ENCODE measurements around the gene SIK3. TPM values are rescaled to one million over a fixed set of nuclear protein-coding genes. Genes with fewer than 3 reads are reported as not detected.

The SIK3 gene
- total RNA-seq, 2 experiments from 2014 or later, result 81.4 to 86.1 TPM

GRCh38 chr11:117110294-117110950 lies 12.2 kb upstream of the SIK3 start:
- Histone ChIP-seq H3K9me3 (ENCODE audit: control insufficient read depth in 1 of 2, insufficient read depth in 1 of 2, low read length in 2 of 2) (peaks cover 0 to 3% of the 10 kb centered on the region in 2 experiments), H3K27ac (ENCODE audit: low read depth in 1 of 2, low read length in 2 of 2) (no peak overlapping the region), H3K4me1 (ENCODE audit: insufficient read depth, low read length) (peaks cover 6% of the 10 kb centered on the region), H3K36me3 (ENCODE audit: insufficient read depth, low read length) (no peaks in the 10 kb centered on the region), H3K4me3 (ENCODE audit: low read length) (no peak overlapping the region), H3K27me3 (ENCODE audit: control insufficient read depth in 1 of 2, insufficient read depth in 2 of 2, low read length in 2 of 2) (no peaks in the 10 kb centered on the region)
- no peaks in the 10 kb centered on the region for H3K4me1 Mint-ChIP-seq (ENCODE audit: low read depth)
- no peaks in the 10 kb centered on the region for H3K27me3 Mint-ChIP-seq
- H3K36me3 Mint-ChIP-seq (ENCODE audit: low read depth), result no peaks in the 10 kb centered on the region
- ATAC-seq (ENCODE audit: poor library complexity) (no peak), DNase-seq (no peak)
- H3K9me3 Mint-ChIP-seq, result no peaks in the 10 kb centered on the region
- intact Hi-C loops (cut with DNase I, micrococcal nuclease), result no loop called here
- no peak overlapping the region for H3K4me3 Mint-ChIP-seq
- ChIA-PET POLR2A (no interaction called here), CTCF (interaction anchor here (1.3 kb wide), 1 partner anchor 275 kb away, joined by 3 read pairs; no protein-coding TSS in a partner anchor)
- no peak overlapping the region for H3K27ac Mint-ChIP-seq
- no peak for TF ChIP-seq CTCF (IDR thresholded peaks at IDR 0.05)

DNA sequence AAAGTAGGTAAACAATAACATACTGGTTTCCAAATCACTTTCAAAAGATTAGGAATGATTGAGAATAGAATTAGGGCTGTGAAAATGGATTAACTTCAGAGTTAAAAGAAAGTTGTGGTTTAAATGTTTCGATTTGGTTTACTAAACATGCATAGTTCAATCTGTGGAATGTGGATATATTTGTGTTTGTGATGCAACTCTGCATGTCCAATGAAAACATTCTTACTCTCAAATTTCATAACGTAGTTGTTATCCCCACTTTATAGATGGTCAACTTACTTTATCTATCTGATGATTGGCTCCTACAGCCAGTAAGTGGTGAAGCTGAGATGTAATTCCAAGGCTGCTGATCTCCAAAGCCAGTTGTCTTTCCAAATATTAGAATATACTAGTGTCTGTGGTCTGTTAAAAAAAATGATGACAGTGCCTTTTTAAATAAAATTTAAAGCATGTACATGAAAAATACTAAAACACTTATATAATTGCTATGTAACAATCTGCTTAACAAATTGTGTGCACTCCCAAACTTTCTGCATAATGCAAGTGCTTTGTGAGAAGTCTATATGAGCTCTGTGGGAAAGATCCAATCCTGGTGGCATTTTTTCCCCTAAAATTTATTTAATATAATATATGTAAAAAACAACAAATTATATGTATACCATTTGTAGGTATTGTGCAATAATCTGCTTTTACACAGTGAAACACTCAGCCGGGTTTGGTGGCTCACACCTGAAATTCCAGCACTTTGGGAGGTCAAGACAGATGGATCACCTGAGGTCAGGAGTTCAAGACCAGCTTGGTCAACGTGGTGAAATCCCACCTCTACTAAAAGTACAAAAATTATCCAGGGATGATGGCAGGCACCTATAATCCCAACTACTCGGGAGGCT lies 9.7 kb upstream of the SIK3 start:
- H3K36me3 Mint-ChIP-seq (ENCODE audit: low read depth), result no peaks in the 10 kb centered on the region
- no peak for ATAC-seq (ENCODE audit: poor library complexity)
- H3K4me1 ChIP-seq (ENCODE audit: insufficient read depth, low read length), result peaks cover 6% of the 10 kb centered on the region
- H3K9me3 Mint-ChIP-seq, result no peaks in the 10 kb centered on the region
- H3K4me1 Mint-ChIP-seq (ENCODE audit: low read depth), result no peaks in the 10 kb centered on the region
- H3K9me3 ChIP-seq (ENCODE audit: control insufficient read depth in 1 of 2, insufficient read depth in 1 of 2, low read length in 2 of 2), result peaks cover 0 to 3% of the 10 kb centered on the region in 2 experiments
- H3K27me3 Mint-ChIP-seq, result no peaks in the 10 kb centered on the region
- POLR2A ChIA-PET, result no interaction called here
- no peak overlapping the region for H3K4me3 ChIP-seq (ENCODE audit: low read length)
- TF ChIP-seq CTCF (IDR thresholded peaks at IDR 0.05), result no peak
- H3K27ac Mint-ChIP-seq, result no peak overlapping the region
- CTCF ChIA-PET, result interaction anchor here (0.9 to 3.5 kb wide), 2 partner anchors 228 to 317 kb away, joined by 3 to 23 read pairs; partner anchors contain the start of gene APOA5
- intact Hi-C loops (cut with DNase I, micrococcal nuclease), result loop anchor here in 1 of 2 experiments (2.0 kb wide), 1 partner anchor 119 kb away; no protein-coding TSS in a partner anchor
- no peak overlapping the region for H3K4me3 Mint-ChIP-seq
- no peaks in the 10 kb centered on the region for H3K36me3 ChIP-seq (ENCODE audit: insufficient read depth, low read length)
- H3K27ac ChIP-seq (ENCODE audit: low read depth in 1 of 2, low read length in 2 of 2), result no peak overlapping the region
- no peaks in the 10 kb centered on the region for H3K27me3 ChIP-seq (ENCODE audit: control insufficient read depth in 1 of 2, insufficient read depth in 2 of 2, low read length in 2 of 2)
- no peak for DNase-seq

- Mint-ChIP-seq H3K27ac (peak overlapping the region; percentile 100), H3K4me1 (ENCODE audit: low read depth) (peaks cover 31% of the 10 kb centered on the region), H3K27me3 (no peaks in the 10 kb centered on the region), H3K9me3 (no peaks in the 10 kb centered on the region), H3K4me3 (peak overlapping the region; percentile 100), H3K36me3 (ENCODE audit: low read depth) (peaks cover 17% of the 10 kb centered on the region)
- Histone ChIP-seq H3K36me3 (ENCODE audit: insufficient read depth, low read length) (no peaks in the 10 kb centered on the region), H3K4me1 (ENCODE audit: insufficient read depth, low read length) (peaks cover 26% of the 10 kb centered on the region), H3K27me3 (ENCODE audit: control insufficient read depth in 1 of 2, insufficient read depth in 2 of 2, low read length in 2 of 2) (no peaks in the 10 kb centered on the region), H3K9me3 (ENCODE audit: control insufficient read depth in 1 of 2, insufficient read depth in 1 of 2, low read length in 2 of 2) (no peaks in the 10 kb centered on the region), H3K4me3 (ENCODE audit: low read length) (no peak overlapping the region), H3K27ac (ENCODE audit: low read depth in 1 of 2, low read length in 2 of 2) (no peak overlapping the region)
- CTCF ChIA-PET, result interaction anchor here (1.0 kb wide), 1 partner anchor 217 kb away, joined by 3 read pairs; no protein-coding TSS in a partner anchor
- DNase-seq, result no peak
- POLR2A ChIA-PET, result no interaction called here
- no peak for ATAC-seq (ENCODE audit: poor library complexity)
- no peak for TF ChIP-seq CTCF (IDR thresholded peaks at IDR 0.05)
- intact Hi-C loops (cut with DNase I, micrococcal nuclease), result loop anchor here in 1 of 2 experiments (5.0 kb wide), 1 partner anchor 127 kb away; no protein-coding TSS in a partner anchor
These were observed 2.3 kb upstream of the SIK3 start for GRCh38 chr11:117100556-117100955.

All from CD4-positive, alpha-beta T cell (primary cell).